Fibroblast of peridontal ligament (primary cell): ENCODE results near the gene HNRNPD.
"Not testable (repeated sequence)": the region's sequence is repeated elsewhere in the genome, so short reads cannot be mapped to it uniquely, and the experiment has no call there.

ENCODE experiments used
- DNase-seq: peaks from one replicate; pipeline ENCODE4 v3.0.0-alpha.2; 2010; ENCODE audit errors: extremely low read depth

The HNRNPD gene

GRCh38 chr4:82373816-82374625 is at the start of gene HNRNPD:
Gene HNRNPD (minus strand): TSS chr4:82373991. CDS start chr4:82373678, 313 bp downstream.
- DNase-seq, result peak; percentile 100

- DNase-seq, result no peak
Observed at GRCh38 chr4:82422616-82423015, 48.8 kb upstream of the HNRNPD start.

- DNase-seq, result no peak
Observed at GRCh38 chr4:82421796-82422560, 48.2 kb upstream of the HNRNPD start.

- DNase-seq, result no peak
Observed at GRCh38 chr4:82419451-82419850, 45.7 kb upstream of the HNRNPD start.

- DNase-seq, result no peak
Observed at GRCh38 chr4:82415922-82416365, 42.2 kb upstream of the HNRNPD start.

- not testable (repeated sequence) for DNase-seq
Observed at GRCh38 chr4:82415061-82415460, 41.3 kb upstream of the HNRNPD start.

GRCh38 chr4:82403725-82404124 is 29.9 kb upstream of the HNRNPD start:
- DNase-seq, result peak; percentile 20

GRCh38 chr4:82402196-82402775 is 28.5 kb upstream of the HNRNPD start:
- DNase-seq, result no peak

- no peak for DNase-seq
Observed at GRCh38 chr4:82401600-82401999, 27.8 kb upstream of the HNRNPD start.

GRCh38 chr4:82398263-82398662 is 24.5 kb upstream of the HNRNPD start:
- no peak for DNase-seq

- DNase-seq, result no peak
Observed at GRCh38 chr4:82397527-82397926, 23.7 kb upstream of the HNRNPD start.

- no peak for DNase-seq
Observed at GRCh38 chr4:82394896-82395295, 21.1 kb upstream of the HNRNPD start.

- DNase-seq, result not testable (repeated sequence)
Observed at GRCh38 chr4:82390061-82390460, 16.3 kb upstream of the HNRNPD start.

- no peak for DNase-seq
Observed at GRCh38 chr4:82388405-82388804, 14.6 kb upstream of the HNRNPD start.

GRCh38 chr4:82386312-82386711 is 12.5 kb upstream of the HNRNPD start:
- not testable (repeated sequence) for DNase-seq

- no peak for DNase-seq
Observed at GRCh38 chr4:82382751-82383150, 9.0 kb upstream of the HNRNPD start.

- DNase-seq, result no peak
Observed at GRCh38 chr4:82381661-82382296, 8.0 kb upstream of the HNRNPD start.

GRCh38 chr4:82381235-82381634 is 7.4 kb upstream of the HNRNPD start:
- no peak for DNase-seq

- no peak for DNase-seq
Observed at GRCh38 chr4:82380831-82381230, 7.0 kb upstream of the HNRNPD start.

GRCh38 chr4:82380344-82380743 is 6.6 kb upstream of the HNRNPD start:
- DNase-seq, result no peak

- no peak for DNase-seq
Observed at GRCh38 chr4:82376109-82376508, 2.3 kb upstream of the HNRNPD start.

GRCh38 chr4:82373486-82373815 is 340 bp downstream of the HNRNPD start:
- no peak for DNase-seq
